Liver (tissue), 3 donors: ENCODE measurements around the gene ATAD3C.

Source experiments
- CTCF ChIP-seq: fragments of 150-350 bp; IDR thresholded peaks from 2 replicates; pipeline ENCODE4 v1.5.1; 2017; ENCODE audit warnings: improper control_type of control experiment, low read depth, low read length; ENCODE audit not compliant: missing input control
- RXRA ChIP-seq, 2 donors: IDR thresholded peaks; 2 replicates each; pipeline ENCODE4 v1.6.1; 2017 to 2018; ENCODE audit warnings: antibody characterized with exemption in 2 of 2, mild to moderate bottlenecking in 1 of 2
- TAF1 ChIP-seq: conservative IDR thresholded peaks from 2 replicates; pipeline ENCODE4 v1.6.1; 2016; ENCODE audit warnings: antibody characterized with exemption, mild to moderate bottlenecking
- YY1 ChIP-seq: IDR thresholded peaks from 2 replicates; pipeline ENCODE4 v1.6.1; 2016; ENCODE audit warnings: antibody characterized with exemption, mild to moderate bottlenecking
- donor health status: healthy.
- donor health status: healthy.

GRCh38 chr1:1402072-1402900 lies 47.2 kb upstream of the ATAD3C start:
- TF ChIP-seq CTCF (peak; percentile 36), RXRA (IDR thresholded peaks at IDR 0.05) (peak in 1 of 2 donors; percentile 9), TAF1 (no peak), YY1 (no peak)
